GM21367 (cell line): ENCODE measurements around the gene GALNT14.

Source experiments
- ATAC-seq: cut with Tn5 transposase; IDR thresholded peaks from one replicate; pipeline ENCODE4 v1.9.1; 2021; ENCODE audit not compliant: unreplicated experiment

Gene GALNT14

DNA sequence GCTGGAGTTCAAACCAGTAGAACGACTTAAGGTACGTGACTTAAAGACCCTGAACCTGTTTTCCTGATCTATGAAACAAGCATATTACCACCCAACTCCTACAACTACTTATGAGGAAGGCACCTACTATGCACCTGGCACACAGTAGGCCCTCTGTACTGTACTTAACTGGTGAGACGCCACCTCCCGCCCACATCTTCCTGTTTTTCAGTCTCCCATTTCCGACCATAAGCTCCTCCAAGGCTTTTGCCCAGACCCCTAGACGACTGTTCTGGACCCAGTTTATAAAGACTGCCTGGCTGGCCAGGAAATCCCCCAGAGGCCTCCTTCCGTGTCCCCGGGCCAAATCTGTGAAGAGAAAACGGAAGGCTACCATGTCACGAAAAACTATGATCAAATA is 1.5 kb downstream of the GALNT14 start:
- no peak for ATAC-seq

DNA sequence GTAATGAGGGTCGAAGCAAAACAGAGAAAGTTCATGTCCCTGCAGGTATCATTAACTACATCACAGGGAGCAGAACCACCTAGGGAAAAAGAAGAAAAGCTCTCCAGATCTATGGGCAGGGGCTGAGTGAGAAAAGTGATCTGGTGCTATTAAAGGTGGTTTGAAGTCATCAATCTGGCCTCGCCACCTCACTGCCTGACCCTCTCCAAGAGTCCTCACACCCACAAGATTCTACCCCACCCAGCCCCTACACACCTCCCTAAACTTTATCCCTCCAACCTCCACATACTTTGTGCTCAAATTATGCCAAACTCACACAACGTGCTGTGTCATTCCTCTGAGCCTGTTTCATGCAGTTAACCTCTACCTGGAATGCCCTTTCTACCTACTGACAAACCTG is 2.2 kb downstream of the GALNT14 start:
- ATAC-seq: no peak

DNA sequence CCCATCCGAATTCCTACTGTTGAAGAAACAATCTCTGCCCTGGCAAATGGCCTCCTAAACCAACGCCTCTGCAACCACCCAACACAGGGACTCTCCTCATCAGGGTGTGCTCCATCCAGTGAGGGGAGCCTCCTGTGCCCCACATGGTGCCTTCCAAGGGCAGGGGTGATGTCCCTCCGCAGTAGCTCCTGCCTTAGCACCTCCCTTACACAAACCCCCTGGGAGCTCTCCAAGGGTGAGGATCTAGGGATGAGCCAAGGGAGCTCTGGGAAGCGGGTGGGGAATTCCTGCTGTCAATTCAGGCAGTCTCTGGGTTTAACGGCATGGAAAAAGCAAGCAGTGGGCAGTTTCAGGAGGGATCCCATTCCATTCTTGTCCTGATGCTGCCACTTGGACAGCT is 3.8 kb downstream of the GALNT14 start:
- no peak for ATAC-seq

DNA sequence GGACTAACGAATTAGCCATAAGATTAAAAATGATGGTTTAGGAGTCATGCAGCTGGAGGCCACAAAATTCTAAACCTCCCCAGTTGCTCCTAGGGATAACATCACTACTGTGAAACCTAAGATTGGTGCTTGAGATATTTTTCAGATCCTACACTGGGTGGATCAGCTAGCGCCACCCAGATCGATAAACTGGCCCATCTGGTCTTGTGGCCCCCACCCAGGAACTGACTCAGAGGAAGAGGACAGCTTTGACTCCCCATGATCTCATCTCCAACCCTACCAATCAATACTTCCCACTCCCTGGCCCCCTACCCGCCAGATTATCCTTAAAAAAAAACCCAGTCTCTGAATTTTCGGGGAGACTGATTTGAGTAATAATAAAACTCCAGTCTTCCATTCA is 5.5 kb downstream of the GALNT14 start:
- ATAC-seq: no peak

DNA sequence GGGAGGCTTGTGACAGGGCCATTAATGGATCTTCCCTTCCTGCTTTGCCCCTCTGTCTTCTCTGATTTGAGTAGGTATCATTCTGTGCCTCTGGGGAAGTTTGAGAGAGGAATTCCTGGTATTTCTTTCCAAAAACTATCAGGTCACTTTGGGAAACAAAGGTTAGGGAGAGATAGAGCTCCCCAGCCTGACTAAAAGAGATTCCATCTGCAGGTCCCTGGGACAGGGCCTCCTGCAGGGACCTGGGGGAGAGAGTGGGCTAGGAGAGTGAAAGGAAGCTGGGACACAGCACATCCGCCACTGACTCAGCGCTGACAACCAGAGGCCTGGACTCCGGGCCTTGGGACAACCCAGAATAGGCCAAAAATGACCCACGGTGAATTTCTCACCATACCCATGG is 6.4 kb downstream of the GALNT14 start:
- ATAC-seq: no peak

- no peak for ATAC-seq
These were observed 8.7 kb downstream of the GALNT14 start for GRCh38 chr2:31129375-31130171.

DNA sequence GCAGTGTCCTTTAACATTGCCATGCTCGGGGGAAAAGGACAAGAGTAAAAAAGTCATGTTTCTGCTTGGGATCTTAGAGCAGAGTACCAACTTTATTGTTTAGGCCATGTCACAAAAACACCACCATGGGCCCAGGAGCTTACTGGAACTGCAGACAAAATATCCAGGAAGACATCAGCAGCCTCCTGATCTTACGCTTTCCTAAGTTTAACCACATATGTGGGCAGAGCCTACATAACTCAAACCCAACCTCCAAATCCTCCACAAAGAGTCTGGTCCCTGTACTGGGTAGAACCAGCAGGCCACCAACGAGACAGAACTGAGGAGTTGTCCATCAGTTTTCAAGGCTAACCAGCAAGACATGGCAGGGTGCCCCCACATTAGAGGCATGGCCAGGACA is 10.3 kb downstream of the GALNT14 start:
- ATAC-seq: no peak

DNA sequence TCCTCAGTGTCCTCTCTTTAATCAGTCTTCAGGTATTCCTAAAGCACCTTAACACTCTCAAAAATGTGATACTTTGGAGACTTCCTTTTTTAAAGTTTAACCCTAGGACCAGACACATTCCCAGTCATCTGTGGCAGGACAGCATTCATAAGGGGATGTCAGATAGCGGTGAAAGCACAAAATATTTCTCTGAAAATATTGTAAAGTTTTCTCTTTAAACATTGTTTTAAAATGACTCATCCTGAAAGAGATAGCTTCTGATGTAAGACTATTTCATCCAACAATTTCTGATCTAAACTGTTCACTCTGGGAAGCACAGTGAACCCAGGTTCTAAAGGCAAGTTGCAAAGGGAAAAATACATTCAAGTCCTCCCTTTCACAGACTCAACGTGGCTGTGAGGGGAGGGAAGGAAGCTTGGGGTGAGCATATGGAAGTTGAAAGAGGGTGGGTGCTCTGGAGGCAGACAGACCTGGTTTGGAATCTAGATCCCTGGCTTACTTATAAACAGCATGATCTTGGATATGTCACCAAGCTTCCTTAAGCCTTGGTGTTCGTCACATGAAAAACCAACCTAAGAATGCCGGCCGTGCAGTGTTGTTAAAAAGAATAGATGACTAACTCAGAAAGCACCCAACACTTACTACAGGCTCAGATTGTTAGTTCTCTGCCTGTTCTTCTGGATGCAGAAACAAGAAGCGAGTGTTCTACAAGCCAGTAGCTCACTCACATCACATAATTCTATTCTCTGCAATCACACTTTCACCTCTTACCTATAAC is 12.1 kb downstream of the GALNT14 start:
- ATAC-seq: no peak

DNA sequence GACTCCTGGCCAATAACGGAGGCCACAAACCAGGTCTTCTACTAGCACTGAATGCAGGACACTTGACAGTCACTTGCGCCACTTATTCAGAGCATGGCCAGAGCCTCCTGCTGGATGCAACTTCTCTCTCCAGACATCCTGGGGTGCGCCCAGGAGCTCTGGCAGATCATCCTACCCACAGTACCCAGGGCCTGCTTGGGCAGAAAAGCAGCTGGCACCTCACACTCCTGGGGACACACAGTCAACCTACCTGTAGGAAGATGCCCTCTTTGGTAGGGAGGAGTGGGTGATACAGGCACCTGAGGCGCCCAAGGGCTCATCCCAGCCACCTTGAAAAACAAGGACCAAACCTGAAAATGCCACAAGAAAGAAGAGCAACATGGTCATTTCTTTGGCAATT is 13.3 kb downstream of the GALNT14 start:
- ATAC-seq: no peak

DNA sequence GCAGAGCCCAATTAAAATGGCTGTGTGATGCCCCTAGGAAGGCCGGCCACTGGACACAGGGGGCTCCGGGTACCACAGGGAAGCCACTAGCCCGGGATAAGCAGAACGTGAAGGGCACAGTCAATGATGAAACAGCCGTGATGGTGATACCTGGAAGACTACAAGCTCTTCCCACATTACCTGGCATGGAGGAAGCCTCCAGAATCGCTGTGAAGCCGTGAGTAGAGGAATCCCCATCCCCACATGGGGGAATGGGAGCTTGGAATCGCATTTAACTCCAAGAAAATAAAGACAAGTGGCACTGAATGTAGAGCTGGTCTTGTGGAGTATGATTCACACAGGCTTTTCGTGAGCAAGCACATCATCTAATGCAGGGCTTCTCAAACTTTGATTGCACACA is 16.1 kb downstream of the GALNT14 start:
- ATAC-seq: no peak

- ATAC-seq: no peak
These were observed 24.5 kb downstream of the GALNT14 start for GRCh38 chr2:31113765-31114164.

DNA sequence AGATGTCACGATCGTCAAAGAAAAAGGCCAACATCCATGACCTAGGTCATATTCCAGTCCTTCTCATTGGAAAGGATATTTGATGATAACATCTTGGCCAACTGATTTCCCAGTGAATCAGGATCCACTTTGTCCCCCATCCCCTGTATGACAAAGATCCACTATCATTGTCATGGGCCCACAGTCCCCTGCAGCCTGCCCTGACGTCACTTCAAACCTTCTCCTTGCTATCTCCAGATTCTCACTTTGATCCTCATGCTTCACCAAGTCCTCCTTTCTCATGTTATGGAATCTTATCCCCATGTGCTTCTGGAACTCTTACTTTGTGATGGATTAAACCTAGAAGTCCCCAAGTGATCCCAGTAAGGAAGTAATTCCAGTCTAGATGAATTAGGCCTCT is 25.7 kb downstream of the GALNT14 start:
- ATAC-seq: no peak

DNA sequence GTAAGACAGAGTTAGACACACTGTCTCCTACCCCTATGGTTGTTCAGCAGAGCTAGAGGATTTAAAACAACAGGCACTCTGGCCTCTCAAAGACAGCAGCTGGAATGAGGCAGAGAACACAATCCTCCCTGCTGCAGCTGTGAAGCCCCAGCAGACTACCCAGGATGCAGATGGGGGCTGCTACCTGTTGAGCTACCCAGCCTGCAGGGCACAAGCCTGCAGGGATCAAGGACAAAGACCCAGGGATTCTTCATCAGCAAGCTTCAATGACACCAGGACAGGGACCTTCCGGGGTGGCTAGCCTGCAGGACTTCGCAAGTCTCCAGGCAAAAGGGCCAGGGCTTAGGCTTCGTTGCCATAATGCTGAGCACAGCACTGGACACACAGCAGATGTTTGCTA is 27.2 kb downstream of the GALNT14 start:
- no peak for ATAC-seq

DNA sequence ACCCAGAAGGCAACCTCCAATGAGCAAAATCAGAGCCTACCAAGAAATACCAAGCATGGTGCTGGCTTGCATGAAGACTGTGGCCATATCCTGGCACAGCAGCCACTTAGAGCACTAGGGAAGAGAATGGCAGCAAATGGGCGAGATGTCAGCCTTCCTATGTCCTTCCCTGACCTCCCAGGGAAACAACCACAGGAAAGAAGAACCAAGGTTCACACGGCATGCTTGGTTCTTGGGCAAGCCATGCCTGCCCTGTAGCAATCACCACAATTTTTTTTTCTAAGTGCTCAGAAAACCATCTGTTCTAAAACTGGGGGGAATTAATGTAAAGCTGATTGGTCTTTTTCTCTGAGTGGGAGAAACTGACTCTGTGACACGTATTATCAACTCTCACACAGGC is 27.8 kb downstream of the GALNT14 start:
- ATAC-seq: no peak

GRCh38 chr2:31109633-31110192 is 28.5 kb downstream of the GALNT14 start:
- ATAC-seq: no peak

GRCh38 chr2:31108561-31109286 is 29.5 kb downstream of the GALNT14 start:
- ATAC-seq: no peak

DNA sequence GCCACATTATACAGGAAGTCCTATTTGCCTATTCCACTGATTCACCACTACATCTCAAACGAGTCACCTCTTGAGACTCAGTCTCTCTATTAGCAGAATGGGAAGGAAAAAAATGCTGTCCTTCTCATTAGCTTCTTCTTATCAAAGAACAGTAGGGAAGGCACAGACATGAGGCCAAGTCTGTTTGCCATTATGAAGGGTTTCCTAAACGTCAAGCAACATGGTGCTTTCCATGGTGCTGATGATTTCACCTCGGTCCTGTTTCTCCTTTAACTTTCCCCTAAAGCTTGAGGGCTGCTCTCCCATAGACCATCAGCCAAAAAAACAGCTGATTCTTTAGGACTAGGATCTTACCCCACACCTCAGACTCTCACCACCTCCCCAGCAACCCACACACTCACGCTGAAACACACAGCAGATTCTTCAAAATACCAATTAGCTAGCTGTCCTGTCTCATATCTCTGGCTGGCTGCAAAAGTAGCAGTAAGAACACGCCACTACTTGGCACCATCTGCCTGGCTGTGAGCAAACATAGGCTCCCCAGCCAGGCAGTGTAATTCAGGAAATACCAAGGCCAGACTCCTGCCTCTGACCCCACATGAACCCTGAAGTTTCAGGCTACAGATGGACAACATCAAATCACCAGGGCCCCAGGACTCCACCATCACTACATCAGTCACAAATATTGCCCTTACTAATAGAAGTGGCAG is 30.5 kb downstream of the GALNT14 start:
- ATAC-seq: no peak

GRCh38 chr2:31101701-31102100 is 36.5 kb downstream of the GALNT14 start:
- no peak for ATAC-seq

DNA sequence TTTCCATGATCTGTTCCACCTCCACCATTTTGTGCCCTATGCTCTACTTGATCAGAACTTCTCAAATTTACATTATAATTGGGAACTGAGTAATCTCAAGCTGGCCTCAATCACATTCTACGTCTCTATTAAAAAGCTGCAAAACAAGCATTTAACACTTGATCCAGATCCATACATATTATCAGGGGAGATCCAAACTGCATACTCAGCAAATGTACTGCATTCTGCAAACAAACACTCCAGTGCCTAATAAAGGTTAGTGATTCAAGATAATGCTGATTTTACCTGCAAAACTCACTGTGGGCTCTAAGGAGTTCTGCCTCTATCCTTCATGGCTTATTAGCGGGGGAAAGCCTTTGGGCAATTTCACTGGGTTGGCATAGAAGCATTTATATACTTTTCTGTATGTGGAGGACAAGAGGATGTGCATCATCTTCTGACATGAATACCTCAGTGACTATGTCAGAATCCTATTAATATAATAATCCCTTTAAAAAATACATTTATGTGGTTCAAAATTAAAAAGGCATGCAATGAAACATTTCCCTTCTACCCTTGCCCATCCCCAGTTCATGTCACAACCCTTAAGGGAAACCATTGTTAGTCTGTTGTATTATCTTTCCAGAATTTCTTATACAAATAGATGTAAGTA is 40.2 kb downstream of the GALNT14 start:
- ATAC-seq: no peak

- no peak for ATAC-seq
These were observed 48.1 kb downstream of the GALNT14 start for GRCh38 chr2:31090188-31090587.
